SK-N-SH treated with all-trans-retinoic acid at 6 μM for 48 hours (cell line): ENCODE data around the gene TMEM135.

ENCODE experiments used
- ARNTL ChIP-seq: fragments of 450-650 bp; formaldehyde crosslinking; IDR thresholded peaks from 2 replicates; pipeline ENCODE4 v1.5.0; 2020; ENCODE audit warnings: low read depth, mild to moderate bottlenecking, moderate library complexity, borderline replicate concordance
- BACH2 ChIP-seq: fragments of 250-450 bp; sonication (Bioruptor Pico); IDR thresholded peaks from 2 replicates; pipeline ENCODE4 v1.9.0; 2021; ENCODE audit warnings: mild to moderate bottlenecking, borderline replicate concordance
- CSDC2 ChIP-seq: fragments of 250-450 bp; sonication (Bioruptor Pico); IDR thresholded peaks from 2 replicates; pipeline ENCODE4 v1.5.0; 2020; ENCODE audit warnings: mild to moderate bottlenecking, moderate library complexity
- GLIS3 ChIP-seq: fragments of 250-450 bp; sonication (Bioruptor Pico); IDR thresholded peaks from 2 replicates; pipeline ENCODE4 v1.5.0; 2020; ENCODE audit warnings: mild to moderate bottlenecking, moderate library complexity
- OSR1 ChIP-seq: fragments of 250-450 bp; sonication (Bioruptor Pico); IDR thresholded peaks from 2 replicates; pipeline ENCODE4 v1.8.0; 2022; ENCODE audit warnings: moderate library complexity, mild to moderate bottlenecking, inconsistent platforms
- PATZ1 ChIP-seq: fragments of 250-450 bp; sonication (Bioruptor Pico); IDR thresholded peaks from 2 replicates; pipeline ENCODE4 v1.8.0; 2020; ENCODE audit warnings: mild to moderate bottlenecking, moderate library complexity, borderline replicate concordance
- RARB ChIP-seq: fragments of 250-450 bp; sonication (Bioruptor Pico); IDR thresholded peaks from 2 replicates; pipeline ENCODE4 v1.8.0; 2021; ENCODE audit warnings: mild to moderate bottlenecking, moderate library complexity
- TCF4 ChIP-seq: fragments of 250-450 bp; sonication (Bioruptor Pico); IDR thresholded peaks from 2 replicates; pipeline ENCODE4 v1.8.0; 2021; ENCODE audit warnings: mild to moderate bottlenecking, moderate library complexity, borderline replicate concordance
- ZFP3 ChIP-seq: fragments of 250-450 bp; sonication (Bioruptor Pico); IDR thresholded peaks from 2 replicates; pipeline ENCODE4 v1.5.0; 2020; ENCODE audit warnings: mild to moderate bottlenecking, moderate library complexity
- ZFP30 ChIP-seq: fragments of 450-650 bp; formaldehyde crosslinking; IDR thresholded peaks from 2 replicates; pipeline ENCODE4 v1.5.0; 2022; ENCODE audit warnings: mild to moderate bottlenecking, moderate library complexity
- ZNF8 ChIP-seq: fragments of 450-650 bp; formaldehyde crosslinking; IDR thresholded peaks from 2 replicates; pipeline ENCODE4 v1.5.0; 2020; ENCODE audit warnings: mild to moderate bottlenecking, moderate library complexity

DNA sequence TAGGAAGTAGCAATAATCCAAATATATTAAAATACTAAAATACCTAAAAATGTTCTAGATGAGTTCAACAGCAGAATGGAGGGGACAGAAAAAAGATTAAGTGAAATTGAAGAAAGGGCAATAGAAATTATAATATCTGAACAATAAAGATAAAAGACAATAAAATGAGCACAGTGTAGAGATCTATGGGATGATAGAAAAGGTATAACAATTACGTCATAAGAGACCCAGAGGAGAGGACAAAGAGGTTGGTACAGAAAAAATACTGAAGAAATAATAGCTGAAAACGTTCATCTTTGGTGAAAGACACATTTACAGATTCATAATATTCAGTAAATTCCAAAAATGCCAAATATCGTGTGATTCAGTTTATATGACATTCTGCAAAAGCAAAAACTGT is 143.4 kb downstream of the TMEM135 start:
- no peak for TF ChIP-seq PATZ1 (CRISPR knock-in tag)
- TF ChIP-seq ZFP3, result no peak
- no peak for TF ChIP-seq CSDC2 (CRISPR knock-in tag)
- TF ChIP-seq RARB (CRISPR knock-in tag), result no peak
- TF ChIP-seq GLIS3 (CRISPR knock-in tag), result no peak
- TF ChIP-seq OSR1 (CRISPR knock-in tag), result no peak
- no peak for TF ChIP-seq ARNTL (CRISPR knock-in tag)
- TF ChIP-seq ZFP30 (CRISPR knock-in tag), result no peak
- TF ChIP-seq BACH2 (CRISPR knock-in tag), result no peak
- TF ChIP-seq TCF4, result no peak
- TF ChIP-seq ZNF8 (CRISPR knock-in tag), result no peak
